HCT116 (cell line): Measurements from ENCODE around the gene SIGLECL1.

Source experiments
- ATF3 ChIP-seq: IDR thresholded peaks from 2 replicates; pipeline ENCODE4 v1.6.1; 2012
- CTCF ChIP-seq, 3 experiments: fragments of 200-600 bp in 1 of 3; sonication (generic) in 1 of 3; IDR thresholded peaks in 2 of 3; conservative IDR thresholded peaks in 1 of 3; 2 replicates each; pipeline ENCODE4 v1.5.1; 2012 to 2017; ENCODE audit warnings: low read depth in 2 of 3, low read length in 2 of 3, antibody characterized with exemption in 1 of 3, borderline replicate concordance in 1 of 3, control low read depth in 1 of 3, mild to moderate bottlenecking in 1 of 3, mixed read lengths in 1 of 3, mixed run types in 1 of 3, moderate library complexity in 1 of 3; ENCODE audit not compliant: insufficient read depth in 1 of 3
- EGR1 ChIP-seq: IDR thresholded peaks from 2 replicates; pipeline ENCODE4 v1.6.1; 2012; ENCODE audit warnings: low read depth
- EZH2 ChIP-seq: fragments of 200-600 bp; sonication (generic); IDR thresholded peaks from 2 replicates; pipeline ENCODE4 v1.6.1; 2017; ENCODE audit warnings: antibody characterized with exemption, mixed run types
- EZH2phosphoT487 ChIP-seq: fragments of 200-600 bp; IDR thresholded peaks from 2 replicates; pipeline ENCODE4 v1.6.1; 2018; ENCODE audit warnings: antibody characterized with exemption, borderline replicate concordance
- MAX ChIP-seq: IDR thresholded peaks from 2 replicates; pipeline ENCODE4 v1.6.1; 2012
- POLR2A ChIP-seq: IDR thresholded peaks from 2 replicates; pipeline ENCODE4 v1.7.0; 2011; ENCODE audit warnings: borderline replicate concordance; ENCODE audit not compliant: insufficient read depth, insufficient read length; ENCODE audit errors: extremely low read depth
- POLR2AphosphoS5 ChIP-seq: IDR thresholded peaks from 2 replicates; pipeline ENCODE4 v1.6.1; 2011; ENCODE audit warnings: mild to moderate bottlenecking, low read depth, low read length, moderate library complexity
- REST ChIP-seq: IDR thresholded peaks from 2 replicates; pipeline ENCODE4 v1.6.1; 2012; ENCODE audit warnings: low read depth
- TCF7L2 ChIP-seq: IDR thresholded peaks from 2 replicates; pipeline ENCODE4 v1.7.0; 2011; ENCODE audit warnings: borderline replicate concordance, inconsistent platforms; ENCODE audit not compliant: insufficient read depth, insufficient read length; ENCODE audit errors: extremely low read depth
- YY1 ChIP-seq: IDR thresholded peaks from 2 replicates; pipeline ENCODE4 v1.6.1; 2011; ENCODE audit warnings: low read length, low read depth, moderate library complexity, mild to moderate bottlenecking; ENCODE audit not compliant: insufficient replicate concordance; ENCODE audit errors: extremely low read depth
- ZNF274 ChIP-seq: fragments of 200-500 bp; sonication (Bioruptor generic); IDR thresholded peaks from 2 replicates; pipeline ENCODE4 v1.6.1; 2014; ENCODE audit warnings: mild to moderate bottlenecking, low read depth, low read length, inconsistent platforms
- TF ChIP-seq, protein P1 (sequence below): IDR thresholded peaks from 2 replicates; pipeline ENCODE4 v1.6.1; 2011; ENCODE audit warnings: mild to moderate bottlenecking, low read length, moderate library complexity; ENCODE audit not compliant: insufficient replicate concordance; ENCODE audit errors: extremely low read depth

DNA sequence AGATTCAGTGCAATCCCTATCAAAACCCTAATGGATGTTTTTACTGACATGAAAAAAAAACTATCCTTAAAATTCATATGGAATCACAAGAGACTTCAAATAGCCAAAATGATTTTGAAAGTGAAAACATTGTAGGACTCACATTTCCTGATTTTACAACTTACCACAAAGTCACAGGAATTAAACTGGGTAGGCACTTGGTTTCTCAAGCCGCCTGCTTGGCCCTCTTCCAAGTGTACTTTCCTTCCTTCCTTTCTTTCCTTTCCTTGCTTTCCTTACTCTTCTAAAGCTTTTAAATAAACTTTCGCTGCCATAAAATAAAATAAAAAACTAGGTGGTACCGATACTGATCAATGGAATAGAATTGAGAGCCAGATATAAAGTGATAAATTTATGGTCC, 47.0 kb upstream of the SIGLECL1 start:
- no peak for TF ChIP-seq CTCF (IDR thresholded peaks at IDR 0.05 in 2 of 3, conservative IDR thresholded peaks at IDR 0.05 in 1 of 3; ENCODE audit: borderline replicate concordance in 1 of 3, insufficient read depth in 1 of 3, low read depth in 2 of 3, low read length in 2 of 3)
- no peak for TF ChIP-seq ZNF274
- no peak for TF ChIP-seq POLR2AphosphoS5
- TF ChIP-seq EZH2 = no peak
- TF ChIP-seq YY1 = no peak
- TF ChIP-seq POLR2A = no peak
- no peak for TF ChIP-seq MAX
- no peak for TF ChIP-seq REST
- TF ChIP-seq, protein P1, sequence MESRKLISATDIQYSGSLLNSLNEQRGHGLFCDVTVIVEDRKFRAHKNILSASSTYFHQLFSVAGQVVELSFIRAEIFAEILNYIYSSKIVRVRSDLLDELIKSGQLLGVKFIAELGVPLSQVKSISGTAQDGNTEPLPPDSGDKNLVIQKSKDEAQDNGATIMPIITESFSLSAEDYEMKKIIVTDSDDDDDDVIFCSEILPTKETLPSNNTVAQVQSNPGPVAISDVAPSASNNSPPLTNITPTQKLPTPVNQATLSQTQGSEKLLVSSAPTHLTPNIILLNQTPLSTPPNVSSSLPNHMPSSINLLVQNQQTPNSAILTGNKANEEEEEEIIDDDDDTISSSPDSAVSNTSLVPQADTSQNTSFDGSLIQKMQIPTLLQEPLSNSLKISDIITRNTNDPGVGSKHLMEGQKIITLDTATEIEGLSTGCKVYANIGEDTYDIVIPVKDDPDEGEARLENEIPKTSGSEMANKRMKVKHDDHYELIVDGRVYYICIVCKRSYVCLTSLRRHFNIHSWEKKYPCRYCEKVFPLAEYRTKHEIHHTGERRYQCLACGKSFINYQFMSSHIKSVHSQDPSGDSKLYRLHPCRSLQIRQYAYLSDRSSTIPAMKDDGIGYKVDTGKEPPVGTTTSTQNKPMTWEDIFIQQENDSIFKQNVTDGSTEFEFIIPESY = no peak
- TF ChIP-seq TCF7L2 = no peak
- no peak for TF ChIP-seq EZH2phosphoT487
- TF ChIP-seq ATF3 = no peak
- TF ChIP-seq EGR1 = no peak
